ENCODE measurements around the gene WNT9B.

WNT9B gene

GRCh38 chr17:46898364-46898763 is 47.0 kb downstream of the WNT9B start:
- TF ChIP-seq REST (IDR thresholded peaks at IDR 0.05; ENCODE audit: low read depth), result no peak

GRCh38 chr17:46898860-46899259 is 47.5 kb downstream of the WNT9B start:
- TF ChIP-seq RAD21 (IDR thresholded peaks at IDR 0.05; ENCODE audit: low read depth) (no peak), TCF12 (IDR thresholded peaks at IDR 0.05; ENCODE audit: low read depth) (no peak), MAX (IDR thresholded peaks at IDR 0.05) (no peak), NFIC (IDR thresholded peaks at IDR 0.05) (no peak), TAF1 (IDR thresholded peaks at IDR 0.05; ENCODE audit: low read depth) (no peak), YY1 (IDR thresholded peaks at IDR 0.05; ENCODE audit: low read depth) (no peak), EP300 (IDR thresholded peaks at IDR 0.05; ENCODE audit: borderline replicate concordance) (no peak), CEBPB (IDR thresholded peaks at IDR 0.05) (no peak), FOXM1 (IDR thresholded peaks at IDR 0.05; ENCODE audit: borderline replicate concordance, low read depth) (no peak), ZBTB7A (IDR thresholded peaks at IDR 0.05; ENCODE audit: low read depth) (no peak), USF1 (IDR thresholded peaks at IDR 0.05) (no peak), EGR1 (IDR thresholded peaks at IDR 0.05) (no peak), TEAD4 (IDR thresholded peaks at IDR 0.05) (no peak), REST (IDR thresholded peaks at IDR 0.05; ENCODE audit: low read depth) (no peak), CREB1 (IDR thresholded peaks at IDR 0.05; ENCODE audit: low read depth) (no peak)

- TF ChIP-seq RAD21 (IDR thresholded peaks at IDR 0.05; ENCODE audit: low read depth) (no peak), CEBPB (IDR thresholded peaks at IDR 0.05) (no peak), FOXM1 (IDR thresholded peaks at IDR 0.05; ENCODE audit: borderline replicate concordance, low read depth) (no peak), TCF12 (IDR thresholded peaks at IDR 0.05; ENCODE audit: low read depth) (no peak), TAF1 (IDR thresholded peaks at IDR 0.05; ENCODE audit: low read depth) (no peak), CREB1 (IDR thresholded peaks at IDR 0.05; ENCODE audit: low read depth) (no peak), EP300 (IDR thresholded peaks at IDR 0.05; ENCODE audit: borderline replicate concordance) (no peak), NFIC (IDR thresholded peaks at IDR 0.05) (no peak), USF1 (IDR thresholded peaks at IDR 0.05) (no peak), MAX (IDR thresholded peaks at IDR 0.05) (no peak), REST (IDR thresholded peaks at IDR 0.05; ENCODE audit: low read depth) (no peak), ZBTB7A (IDR thresholded peaks at IDR 0.05; ENCODE audit: low read depth) (no peak), TEAD4 (IDR thresholded peaks at IDR 0.05) (no peak), EGR1 (IDR thresholded peaks at IDR 0.05) (no peak), YY1 (IDR thresholded peaks at IDR 0.05; ENCODE audit: low read depth) (no peak)
Observed at GRCh38 chr17:46901291-46901690, 49.9 kb downstream of the WNT9B start.

- TF ChIP-seq USF1 (IDR thresholded peaks at IDR 0.05), result no peak
- no peak for TF ChIP-seq MAX (IDR thresholded peaks at IDR 0.05)
- no peak for TF ChIP-seq FOXM1 (IDR thresholded peaks at IDR 0.05; ENCODE audit: borderline replicate concordance, low read depth)
- TF ChIP-seq RAD21 (IDR thresholded peaks at IDR 0.05; ENCODE audit: low read depth), result no peak
- TF ChIP-seq EGR1 (IDR thresholded peaks at IDR 0.05), result no peak
- no peak for TF ChIP-seq CREB1 (IDR thresholded peaks at IDR 0.05; ENCODE audit: low read depth)
- no peak for TF ChIP-seq YY1 (IDR thresholded peaks at IDR 0.05; ENCODE audit: low read depth)
- TF ChIP-seq CEBPB (IDR thresholded peaks at IDR 0.05), result no peak
- TF ChIP-seq EP300 (IDR thresholded peaks at IDR 0.05; ENCODE audit: borderline replicate concordance), result no peak
- TF ChIP-seq ZBTB7A (IDR thresholded peaks at IDR 0.05; ENCODE audit: low read depth), result no peak
- no peak for TF ChIP-seq TEAD4 (IDR thresholded peaks at IDR 0.05)
- no peak for TF ChIP-seq TAF1 (IDR thresholded peaks at IDR 0.05; ENCODE audit: low read depth)
- no peak for TF ChIP-seq NFIC (IDR thresholded peaks at IDR 0.05)
- no peak for TF ChIP-seq TCF12 (IDR thresholded peaks at IDR 0.05; ENCODE audit: low read depth)
- no peak for TF ChIP-seq REST (IDR thresholded peaks at IDR 0.05; ENCODE audit: low read depth)
Observed at GRCh38 chr17:46903762-46904672, 52.6 kb downstream of the WNT9B start.

Data from Ishikawa (cell line).